Adrenal gland (tissue), 12 donors: ENCODE results near the gene ST6GALNAC3. TPM values are rescaled to one million over a fixed set of nuclear protein-coding genes. Genes with fewer than 3 reads are reported as not detected.
"Not testable (repeated sequence)": the region's sequence is repeated elsewhere in the genome, so short reads cannot be mapped to it uniquely, and the experiment has no call there.

Experiments
- DNase-seq, 7 donors: peaks; one replicate each; pipeline ENCODE4 v3.0.0-alpha.2; 2019 to 2020
- H3K27ac ChIP-seq, 5 donors: fragments of 200-600 bp; sonication (generic) in 4 of 5; 1 replicate in 3 of 5; 2 replicates in 2 of 5; pipeline versions ENCODE4 v1.5.1 to v1.8.0; 2016 to 2020; ENCODE audit warnings: mild to moderate bottlenecking in 1 of 5
- H3K27me3 ChIP-seq: fragments of 200-600 bp; 2 replicates; pipeline ENCODE4 v1.8.0; 2021
- H3K36me3 ChIP-seq, 2 donors: fragments of 200-600 bp; replicated peaks in 1 of 2; 1 replicate in 1 of 2; 2 replicates in 1 of 2; pipeline versions ENCODE4 v1.5.1 to v1.8.0; 2018 to 2022
- H3K4me1 ChIP-seq, 2 donors: fragments of 200-600 bp; replicated peaks in 1 of 2; 1 replicate in 1 of 2; 2 replicates in 1 of 2; pipeline versions ENCODE4 v1.5.1 to v1.8.0; 2018 to 2021
- H3K4me3 ChIP-seq, 4 donors: fragments of 200-600 bp; sonication (generic) in 3 of 4; one replicate each; pipeline ENCODE4 v1.5.1; 2016 to 2018
- H3K9me3 ChIP-seq, 3 donors: fragments of 200-600 bp; sonication (generic) in 1 of 3; replicated peaks in 1 of 3; 1 replicate in 2 of 3; 2 replicates in 1 of 3; pipeline versions ENCODE4 v1.5.1 to v1.8.0; 2016 to 2021
- CTCF ChIP-seq, 6 experiments: fragments of 450-650 bp in 4 of 6; fragments of 200-600 bp in 2 of 6; sonication (generic) in 1 of 6; IDR thresholded peaks; 1 replicate in 5 of 6; 2 replicates in 1 of 6; pipeline versions ENCODE4 v1.5.1 to v1.8.0; 2016 to 2021; ENCODE audit warnings: antibody characterized with exemption in 6 of 6, mild to moderate bottlenecking in 2 of 6, moderate library complexity in 1 of 6
- POLR2A ChIP-seq, 2 donors: fragments of 450-650 bp; IDR thresholded peaks; one replicate each; pipeline ENCODE4 v1.6.1; 2017; ENCODE audit warnings: antibody characterized with exemption in 2 of 2, mild to moderate bottlenecking in 2 of 2, moderate library complexity in 1 of 2
- WGBS, 4 donors: extraction: QIAGEN DNeasy Blood & Tissue Kit in 2 of 4; methylation state at CpG; one replicate each; pipeline versions ENCODE4 v1.1.5 to v1.1.7; 2013 to 2017; 5-methylcytosine and 5-hydroxymethylcytosine counted together
- intact Hi-C, 2 donors: fragments of 100-400 bp; cut with DNase I; formaldehyde crosslinking; loops; one replicate each; pipeline versions ENCODE4 v1.14.1 to v1.15.0; 2022 to 2023
- polyA plus RNA-seq, 3 donors: library from polyadenylated mRNA; stranded (reverse); fragments of 200-250 nt in 2 of 3; fragments of 350-450 nt in 1 of 3; fragmentation: Illumina TruSeq in 1 of 3; extraction: RNeasy Lipid Tissue Mini Kit (QIAGEN cat#74804) in 1 of 3; gene quantifications; one replicate each; pipeline ENCODE4 v1.2.3, GENCODE V29; 2013 to 2014
- total RNA-seq, 9 donors: library from RNA; depleted of rRNA in 4 of 9; stranded (reverse); fragments of >200 nt in 4 of 9; fragments of 120-200 nt in 1 of 9; fragmentation: NEBNext Ultra II Directional in 1 of 9; extraction: Animal tissue kit (Norgen Biotek cat#: 25700) in 1 of 9; gene quantifications; one replicate each; pipeline versions ENCODE4 v1.1.0 to v1.2.4, GENCODE V29; 2013 to 2023
- donor health status: healthy with polysubstance abuse.
- donor health status: Bipolar disorder and iron deficiency.
- donor health status: DM: yes; HTN: yes; CAD: no.
- donor health status: DM: no; HTN: no; CAD: no.
- donor health status: DM: no; HTN: no; CAD: no.
- donor health status: DM: yes; HTN: yes; CAD: no.

ST6GALNAC3 gene
- total and polyA plus RNA-seq, 12 donors: 1.4 to 11.5 (median 5.9) TPM

- DNase-seq: no peak
- intact Hi-C loops: no loop called here
- no peaks in the 10 kb centered on the region for H3K36me3 ChIP-seq
- 41 to 67% (median 52%) methylated on average over 2 of the region's 2 CpGs for WGBS, 4 donors
- no peak for TF ChIP-seq CTCF (IDR thresholded peaks at IDR 0.05)
- TF ChIP-seq POLR2A (IDR thresholded peaks at IDR 0.05): no peak
- no peak overlapping the region for H3K4me3 ChIP-seq
- H3K27me3 ChIP-seq: no peaks in the 10 kb centered on the region
- no peaks in the 10 kb centered on the region for H3K4me1 ChIP-seq
- H3K27ac ChIP-seq: peak overlapping the region in 1 of 5 donors; percentile 22
- H3K9me3 ChIP-seq: no peaks in the 10 kb centered on the region
These were observed 35.5 kb downstream of the ST6GALNAC3 start for GRCh38 chr1:76109901-76110560.

- Histone ChIP-seq H3K27ac (peak overlapping the region in 1 of 5 donors; percentile 22), H3K9me3 (no peaks in the 10 kb centered on the region), H3K27me3 (no peaks in the 10 kb centered on the region), H3K4me1 (no peaks in the 10 kb centered on the region), H3K36me3 (no peaks in the 10 kb centered on the region), H3K4me3 (no peak overlapping the region)
- intact Hi-C loops: no loop called here
- no peak for DNase-seq
- TF ChIP-seq POLR2A (IDR thresholded peaks at IDR 0.05) (no peak), CTCF (IDR thresholded peaks at IDR 0.05) (no peak)
- WGBS, 4 donors: 18 to 40% (median 33%) methylated on average over 1 of the region's 1 CpG
These were observed 36.1 kb downstream of the ST6GALNAC3 start for GRCh38 chr1:76110666-76111065.

- H3K9me3 ChIP-seq, H3K4me3 ChIP-seq, H3K27ac ChIP-seq, DNase-seq, H3K27me3 ChIP-seq, H3K36me3 ChIP-seq, H3K4me1 ChIP-seq, intact Hi-C loops: not testable (repeated sequence)
- WGBS, 4 donors: 92 to 100% (median 93%) methylated on average over 12 to 32 of the region's 35 CpGs; no CpG with 5 or more reads in 1 of the 4 donors
These were observed 37.8 kb downstream of the ST6GALNAC3 start for GRCh38 chr1:76112321-76112720.

- intact Hi-C loops: no loop called here
- H3K9me3 ChIP-seq: no peaks in the 10 kb centered on the region
- no peaks in the 10 kb centered on the region for H3K4me1 ChIP-seq
- DNase-seq: no peak
- H3K36me3 ChIP-seq: no peaks in the 10 kb centered on the region
- H3K27me3 ChIP-seq: no peaks in the 10 kb centered on the region
- TF ChIP-seq POLR2A (IDR thresholded peaks at IDR 0.05): no peak
- no peak for TF ChIP-seq CTCF (IDR thresholded peaks at IDR 0.05)
- no peak overlapping the region for H3K4me3 ChIP-seq
- H3K27ac ChIP-seq: no peak overlapping the region
These were observed 38.9 kb downstream of the ST6GALNAC3 start for GRCh38 chr1:76113446-76113845.

GRCh38 chr1:76115171-76115570 lies 40.6 kb downstream of the ST6GALNAC3 start:
- H3K4me3 ChIP-seq: no peak overlapping the region
- no peaks in the 10 kb centered on the region for H3K36me3 ChIP-seq
- no peaks in the 10 kb centered on the region for H3K4me1 ChIP-seq
- DNase-seq: no peak
- intact Hi-C loops: no loop called here
- H3K9me3 ChIP-seq: no peaks in the 10 kb centered on the region
- no peaks in the 10 kb centered on the region for H3K27me3 ChIP-seq
- H3K27ac ChIP-seq: no peak overlapping the region
- 84 to 96% (median 89%) methylated on average over 2 of the region's 2 CpGs for WGBS, 4 donors
- TF ChIP-seq POLR2A (IDR thresholded peaks at IDR 0.05) (no peak), CTCF (IDR thresholded peaks at IDR 0.05) (no peak)
